ENCODE measurements around the gene KDM6A.

Gene KDM6A

DNA sequence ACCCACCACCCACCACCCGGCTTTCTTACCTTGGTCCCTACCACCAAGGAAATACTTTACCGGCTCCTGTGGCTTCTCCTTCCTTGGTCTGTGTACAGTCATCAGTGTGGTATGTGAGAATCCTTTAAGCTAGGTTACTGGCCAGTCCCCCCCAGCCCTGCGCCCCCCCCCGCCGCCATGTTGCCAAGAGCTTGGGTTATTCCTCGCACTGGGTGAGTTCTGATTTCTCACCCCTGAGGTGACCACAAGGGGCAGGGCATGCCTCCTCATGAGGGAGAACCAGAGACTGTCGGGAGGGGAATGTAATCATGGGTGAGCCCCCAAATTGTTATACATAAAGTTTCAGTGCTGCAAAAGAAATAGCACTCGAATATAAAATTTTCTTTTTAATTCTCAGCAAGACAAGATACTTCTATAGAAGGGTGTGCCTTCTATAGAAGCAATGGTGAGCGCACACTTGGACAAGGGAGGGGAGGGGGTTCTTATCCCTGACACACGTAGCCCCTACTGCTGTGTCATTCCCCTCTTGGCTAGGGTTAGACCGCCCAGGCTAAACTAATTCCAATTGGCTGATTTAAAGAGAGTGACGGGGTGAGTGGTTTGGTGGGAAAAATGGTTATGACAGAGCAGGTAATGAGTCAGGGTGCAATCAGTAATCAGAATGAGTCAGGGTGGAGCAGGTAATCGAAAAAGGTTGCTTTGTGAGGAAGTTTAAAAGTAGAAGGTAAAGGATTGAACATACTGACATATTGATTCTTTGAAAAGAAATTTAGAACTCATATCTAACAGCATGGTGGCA, 133.2 kb downstream of the KDM6A start:
- DNase-seq (ENCODE audit: low spot score): no peak
- no peak for TF ChIP-seq CTCF (IDR thresholded peaks at IDR 0.05; ENCODE audit: extremely low read depth, insufficient read depth, missing control alignments)
- in situ Hi-C loops (cut with MboI; ENCODE audit: low pct_unique_long_range_greater_than_20kb, low sequenced_read_pairs, unreplicated experiment): no loop called here

DNA sequence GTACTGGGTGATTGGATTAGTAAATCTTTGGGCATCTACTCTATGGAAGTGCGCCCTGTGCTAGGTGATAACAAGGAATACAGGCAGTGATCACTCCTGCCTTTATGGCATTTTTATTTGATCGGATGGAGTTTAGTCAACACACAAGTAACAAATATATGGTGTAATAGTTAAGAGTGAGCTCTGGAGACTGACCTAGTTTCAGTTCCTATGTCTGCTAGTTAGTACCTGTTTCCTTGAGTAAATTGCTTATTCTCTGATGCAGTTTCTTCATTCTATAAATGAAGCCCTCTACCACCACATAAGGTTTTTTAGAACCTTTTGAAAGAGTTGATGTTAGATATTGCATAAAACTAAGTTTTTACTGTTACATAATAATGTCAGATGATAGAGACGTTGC, 134.6 kb downstream of the KDM6A start:
- in situ Hi-C loops (cut with MboI; ENCODE audit: low pct_unique_long_range_greater_than_20kb, low sequenced_read_pairs, unreplicated experiment): no loop called here

GRCh38 chrX:45009371-45010000, 136.5 kb downstream of the KDM6A start:
- TF ChIP-seq CTCF (IDR thresholded peaks at IDR 0.05; ENCODE audit: extremely low read depth, insufficient read depth, missing control alignments): no peak
- in situ Hi-C loops (cut with MboI; ENCODE audit: low pct_unique_long_range_greater_than_20kb, low sequenced_read_pairs, unreplicated experiment): no loop called here
- DNase-seq (ENCODE audit: low spot score): no peak

More for the DNA sequence above, 134.6 kb downstream of the KDM6A start:
- DNase-seq (ENCODE audit: low spot score): peak; percentile 63
- no peak for TF ChIP-seq CTCF (IDR thresholded peaks at IDR 0.05; ENCODE audit: extremely low read depth, insufficient read depth, missing control alignments)

- in situ Hi-C loops (cut with MboI; ENCODE audit: low pct_unique_long_range_greater_than_20kb, low sequenced_read_pairs, unreplicated experiment): no loop called here
- no peak for TF ChIP-seq CTCF (IDR thresholded peaks at IDR 0.05; ENCODE audit: extremely low read depth, insufficient read depth, missing control alignments)
- no peak for DNase-seq (ENCODE audit: low spot score)
Measured at GRCh38 chrX:45011131-45011530, 138.1 kb downstream of the KDM6A start.

- in situ Hi-C loops (cut with MboI; ENCODE audit: low pct_unique_long_range_greater_than_20kb, low sequenced_read_pairs, unreplicated experiment): no loop called here
- no peak for TF ChIP-seq CTCF (IDR thresholded peaks at IDR 0.05; ENCODE audit: extremely low read depth, insufficient read depth, missing control alignments)
- DNase-seq (ENCODE audit: low spot score): no peak
Measured at GRCh38 chrX:45011597-45011996, 138.6 kb downstream of the KDM6A start.

GRCh38 chrX:45017946-45018345, 145.0 kb downstream of the KDM6A start:
- DNase-seq (ENCODE audit: low spot score): no peak
- in situ Hi-C loops (cut with MboI; ENCODE audit: low pct_unique_long_range_greater_than_20kb, low sequenced_read_pairs, unreplicated experiment): no loop called here
- no peak for TF ChIP-seq CTCF (IDR thresholded peaks at IDR 0.05; ENCODE audit: extremely low read depth, insufficient read depth, missing control alignments)
